Raji (cell line): ENCODE data around the gene OR8G1.

Experiments
- POLR2A ChIP-seq: IDR thresholded peaks from 2 replicates; pipeline ENCODE4 v1.6.1; 2011; ENCODE audit warnings: low read depth, low read length, control low read depth; ENCODE audit not compliant: insufficient read depth

The OR8G1 gene

GRCh38 chr11:124301548-124301947, 60.7 kb downstream of the OR8G1 start:
- no peak for TF ChIP-seq POLR2A

DNA sequence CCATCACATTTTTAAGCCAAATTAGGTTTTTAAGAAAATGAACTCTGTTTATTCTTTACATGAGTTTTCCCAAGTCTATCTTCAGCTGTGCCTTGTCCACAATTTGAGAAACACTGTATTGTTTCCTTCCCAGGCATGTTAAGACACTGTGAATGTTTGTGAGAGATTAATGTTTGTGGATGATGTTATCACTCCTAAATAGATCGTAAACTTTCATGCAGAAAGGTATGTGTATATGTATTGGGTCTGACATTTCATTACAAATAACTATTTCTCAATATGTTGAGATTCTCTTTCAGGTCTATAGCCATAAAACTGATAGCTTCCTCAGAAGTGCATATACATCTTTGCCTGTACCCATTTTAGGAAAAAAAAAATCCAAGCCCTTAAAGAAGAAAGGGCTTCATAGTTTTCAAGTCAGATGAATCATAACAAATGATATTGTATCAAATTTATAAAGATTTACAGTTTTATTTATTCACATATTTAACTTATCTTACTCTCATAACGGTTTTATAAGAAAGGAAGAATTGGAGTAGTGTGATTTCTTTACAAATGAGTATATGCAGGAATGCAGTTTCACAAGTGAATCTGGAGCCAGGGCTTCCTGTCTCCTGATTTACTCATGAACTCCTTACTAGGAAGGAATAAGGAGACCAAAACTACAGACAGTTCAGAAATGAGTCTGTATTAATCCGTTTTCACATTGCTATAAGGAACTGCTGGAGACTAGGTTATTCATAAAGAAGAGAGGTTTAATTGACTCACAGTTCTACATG, 61.6 kb downstream of the OR8G1 start:
- no peak for TF ChIP-seq POLR2A
